Astrocyte (in vitro differentiated cells and primary cell): ENCODE results near the gene SEC16B. TPM values are rescaled to one million over a fixed set of nuclear protein-coding genes. Genes with fewer than 3 reads are reported as not detected.

ENCODE experiments used
- DNase-seq: peaks from one replicate; pipeline ENCODE4 v3.0.0-alpha.2; 2010; ENCODE audit warnings: low read depth
- FAIRE-seq: peaks from 2 replicates; lab custom pipeline; 2011; peaks lifted over from hg19 to GRCh38; lab: Jason Lieb, UNC
- H2AFZ ChIP-seq: 2 replicates; pipeline ENCODE4 v1.6.0; 2012; ENCODE audit warnings: low read depth, low read length, inconsistent platforms
- H3K27ac ChIP-seq: 2 replicates; pipeline ENCODE4 v1.5.1; 2011; ENCODE audit warnings: low read depth, low read length, inconsistent platforms
- H3K27me3 ChIP-seq: 2 replicates; pipeline ENCODE4 v1.6.0; 2011; ENCODE audit warnings: low read length, inconsistent platforms; ENCODE audit not compliant: insufficient read depth
- H3K36me3 ChIP-seq: 2 replicates; pipeline ENCODE4 v1.5.1; 2011; ENCODE audit warnings: low read length, inconsistent platforms; ENCODE audit not compliant: insufficient read depth
- H3K4me1 ChIP-seq: 2 replicates; pipeline ENCODE4 v1.5.1; 2011; ENCODE audit warnings: low read length, inconsistent platforms; ENCODE audit not compliant: insufficient read depth
- H3K4me2 ChIP-seq: 2 replicates; pipeline ENCODE4 v1.6.0; 2012; ENCODE audit warnings: low read length, inconsistent platforms
- H3K4me3 ChIP-seq: 2 replicates; pipeline ENCODE4 v1.5.1; 2011; ENCODE audit warnings: low read depth, mild to moderate bottlenecking, low read length, inconsistent platforms; ENCODE audit not compliant: insufficient read depth
- H3K79me2 ChIP-seq: 2 replicates; pipeline ENCODE4 v1.6.0; 2012; ENCODE audit warnings: mild to moderate bottlenecking, low read length, inconsistent platforms; ENCODE audit not compliant: insufficient read depth
- H3K9ac ChIP-seq: 2 replicates; pipeline ENCODE4 v1.6.0; 2012; ENCODE audit warnings: mild to moderate bottlenecking, low read length, inconsistent platforms
- H3K9me3 ChIP-seq: 2 replicates; pipeline ENCODE4 v1.5.1; 2012; ENCODE audit warnings: low read depth, mild to moderate bottlenecking, low read length, inconsistent platforms; ENCODE audit not compliant: insufficient read depth
- H4K20me1 ChIP-seq: 2 replicates; pipeline ENCODE4 v1.6.0; 2012; ENCODE audit warnings: low read length, inconsistent platforms; ENCODE audit not compliant: insufficient read depth
- H3K27ac Mint-ChIP-seq: one replicate; pipeline ENCODE4 v1.8.0; 2021; ENCODE audit warnings: mild to moderate bottlenecking, mixed read lengths; ENCODE audit not compliant: unreplicated experiment
- H3K27me3 Mint-ChIP-seq: one replicate; pipeline ENCODE4 v1.8.0; 2021; ENCODE audit warnings: low read depth, mixed read lengths; ENCODE audit not compliant: unreplicated experiment
- H3K36me3 Mint-ChIP-seq: one replicate; pipeline ENCODE4 v1.8.0; 2021; ENCODE audit warnings: low read depth, mixed read lengths; ENCODE audit not compliant: unreplicated experiment
- H3K4me1 Mint-ChIP-seq: one replicate; pipeline ENCODE4 v1.8.0; 2021; ENCODE audit warnings: low read depth, mixed read lengths; ENCODE audit not compliant: unreplicated experiment
- H3K4me3 Mint-ChIP-seq: one replicate; pipeline ENCODE4 v1.8.0; 2021; ENCODE audit warnings: mild to moderate bottlenecking, moderate library complexity, mixed read lengths; ENCODE audit not compliant: unreplicated experiment
- H3K9me3 Mint-ChIP-seq: one replicate; pipeline ENCODE4 v1.8.0; 2021; ENCODE audit warnings: mild to moderate bottlenecking, mixed read lengths; ENCODE audit not compliant: unreplicated experiment
- CTCF ChIP-seq: IDR thresholded peaks from 2 replicates; pipeline ENCODE4 v1.5.1; 2011; ENCODE audit warnings: low read depth, mild to moderate bottlenecking, inconsistent platforms, low read length, moderate library complexity; ENCODE audit not compliant: insufficient read depth
- EZH2 ChIP-seq: IDR thresholded peaks from 2 replicates; pipeline ENCODE4 v1.6.1; 2012; ENCODE audit warnings: mild to moderate bottlenecking, low read length, inconsistent platforms; ENCODE audit not compliant: insufficient read depth
- total RNA-seq: library from RNA; stranded (reverse); gene quantifications from 2 replicates; pipeline ENCODE4 v1.2.1, GENCODE V29; 2021

Gene SEC16B
- total RNA-seq, 1 donor from 2014 or later: 3.0 TPM

GRCh38 chr1:177897281-177897997 lies 72.4 kb downstream of the SEC16B start:
- peaks cover 3% of the 10 kb centered on the region for H3K27me3 ChIP-seq
- no peaks in the 10 kb centered on the region for H3K4me1 Mint-ChIP-seq
- H3K9ac ChIP-seq: no peak overlapping the region
- peaks cover under 1% of the 10 kb centered on the region for H3K9me3 ChIP-seq
- H2AFZ ChIP-seq: no peak overlapping the region
- no peak overlapping the region for H3K4me2 ChIP-seq
- DNase-seq (no peak), FAIRE-seq (no peak)
- peaks cover 13% of the 10 kb centered on the region for H3K27me3 Mint-ChIP-seq
- no peaks in the 10 kb centered on the region for H4K20me1 ChIP-seq
- no peaks in the 10 kb centered on the region for H3K79me2 ChIP-seq
- H3K27ac ChIP-seq: no peak overlapping the region
- H3K4me3 Mint-ChIP-seq: no peak overlapping the region
- no peaks in the 10 kb centered on the region for H3K36me3 ChIP-seq
- no peak overlapping the region for H3K4me3 ChIP-seq
- no peaks in the 10 kb centered on the region for H3K9me3 Mint-ChIP-seq
- H3K36me3 Mint-ChIP-seq: no peaks in the 10 kb centered on the region
- no peak overlapping the region for H3K27ac Mint-ChIP-seq
- H3K4me1 ChIP-seq: no peaks in the 10 kb centered on the region
- TF ChIP-seq EZH2: no peak
- TF ChIP-seq CTCF: no peak

Other genes with a start within 250 kb of the SEC16B start
- 44.2 and 45.3 TPM in 2 replicates for gene RASAL2, start 124.0 kb upstream of the SEC16B start, total RNA-seq